ENCODE results near the gene LRMDA.

- no peak for TF ChIP-seq EGR1 (IDR thresholded peaks at IDR 0.05)
- no peak for TF ChIP-seq EP300 (IDR thresholded peaks at IDR 0.05; ENCODE audit: borderline replicate concordance)
- no peak for TF ChIP-seq MAX (IDR thresholded peaks at IDR 0.05)
- TF ChIP-seq RAD21 (IDR thresholded peaks at IDR 0.05; ENCODE audit: low read depth): no peak
- no peak for TF ChIP-seq ZBTB7A (IDR thresholded peaks at IDR 0.05; ENCODE audit: low read depth)
- no peak for TF ChIP-seq CREB1 (IDR thresholded peaks at IDR 0.05; ENCODE audit: low read depth)
- TF ChIP-seq CEBPB (IDR thresholded peaks at IDR 0.05): no peak
Measured at GRCh38 chr10:75555323-75555722, 123.9 kb downstream of the LRMDA start.

Measured in Ishikawa (cell line).